HCT116 (cell line): ENCODE results near the gene GPR17.

Source experiments
- CEBPB ChIP-seq: IDR thresholded peaks from 2 replicates; pipeline ENCODE4 v1.6.1; 2012; ENCODE audit warnings: low read depth
- ELF1 ChIP-seq: IDR thresholded peaks from 2 replicates; pipeline ENCODE4 v1.6.1; 2012; ENCODE audit warnings: low read depth, borderline replicate concordance
- EZH2 ChIP-seq: fragments of 200-600 bp; sonication (generic); IDR thresholded peaks from 2 replicates; pipeline ENCODE4 v1.6.1; 2017; ENCODE audit warnings: antibody characterized with exemption, mixed run types
- EZH2phosphoT487 ChIP-seq: fragments of 200-600 bp; IDR thresholded peaks from 2 replicates; pipeline ENCODE4 v1.6.1; 2018; ENCODE audit warnings: antibody characterized with exemption, borderline replicate concordance
- RAD21 ChIP-seq: IDR thresholded peaks from 2 replicates; pipeline ENCODE4 v1.6.1; 2012; ENCODE audit warnings: low read depth, mild to moderate bottlenecking
- TF ChIP-seq, protein P1 (sequence below): IDR thresholded peaks from 2 replicates; pipeline ENCODE4 v1.6.1; 2012

DNA sequence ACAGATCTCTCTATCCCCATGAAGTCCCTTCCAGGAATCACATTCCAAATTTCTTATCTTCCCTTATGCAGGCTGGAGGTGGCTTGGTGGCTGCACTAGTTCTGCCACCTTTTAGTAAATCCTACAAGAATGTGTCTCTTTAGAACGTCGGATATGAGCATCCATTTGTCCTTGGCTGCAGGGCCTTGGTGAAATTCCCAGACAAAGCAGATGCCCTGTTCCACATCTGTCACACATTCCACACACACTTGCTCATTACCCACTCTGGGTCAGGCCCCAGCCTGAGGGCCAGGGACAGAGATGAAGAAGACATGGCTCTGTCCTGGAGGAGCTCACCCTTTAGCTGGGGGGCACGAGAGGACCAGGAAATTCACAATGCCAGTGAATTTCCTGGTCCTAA lies 31.2 kb upstream of the GPR17 start:
- TF ChIP-seq ELF1 (no peak), RAD21 (no peak), CEBPB (no peak), EZH2 (no peak), EZH2phosphoT487 (no peak)
- TF ChIP-seq, protein P1, sequence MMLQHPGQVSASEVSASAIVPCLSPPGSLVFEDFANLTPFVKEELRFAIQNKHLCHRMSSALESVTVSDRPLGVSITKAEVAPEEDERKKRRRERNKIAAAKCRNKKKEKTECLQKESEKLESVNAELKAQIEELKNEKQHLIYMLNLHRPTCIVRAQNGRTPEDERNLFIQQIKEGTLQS = no peak
